Measurements from ENCODE around the gene MIA.

Gene MIA

GRCh38 chr19:40739030-40739839 is 36.1 kb upstream of the MIA start:
- Histone ChIP-seq H3K27ac (peak overlapping the region in 1 of 11 experiments; percentile 12; a peak in 1 of 22 replicates), H4K20me1 (no peaks in the 10 kb centered on the region; a peak in 2 of 22 replicates), H3K4me2 (peak overlapping the region in 6 of 11 experiments; percentile 6 to 34 (median 16); a peak in 9 of 22 replicates), H3K9ac (peak overlapping the region in 7 of 11 experiments; percentile 9 to 35 (median 20); a peak in 6 of 22 replicates), H3K4me1 (peaks cover 0 to 14% (median 11%) of the 10 kb centered on the region in 10 experiments; a peak in 13 of 20 replicates), H3K27me3 (no peaks in the 10 kb centered on the region), H3K36me3 (peaks cover 33 to 75% (median 49%) of the 10 kb centered on the region in 11 experiments), H3K4me3 (no peak overlapping the region), H3K9me3 (replicated peaks in 1 of 11) (no peaks in the 10 kb centered on the region)
- TF ChIP-seq Cebpa-rat (IDR thresholded peaks at IDR 0.05), result no peak

- TF ChIP-seq Cebpa-rat (IDR thresholded peaks at IDR 0.05), result no peak
- peaks cover 26 to 67% (median 41%) of the 10 kb centered on the region in 11 experiments for H3K36me3 ChIP-seq
- H3K4me3 ChIP-seq, result no peak overlapping the region
- H4K20me1 ChIP-seq, result no peaks in the 10 kb centered on the region; a peak in 2 of 22 replicates
- peak overlapping the region in 1 of 11 experiments; percentile 12; a peak in 1 of 22 replicates for H3K27ac ChIP-seq
- peak overlapping the region in 5 of 11 experiments; percentile 15 to 34 (median 17); a peak in 8 of 22 replicates for H3K4me2 ChIP-seq
- peak overlapping the region in 7 of 11 experiments; percentile 9 to 35 (median 20); a peak in 4 of 22 replicates for H3K9ac ChIP-seq
- no peaks in the 10 kb centered on the region for H3K27me3 ChIP-seq
- no peaks in the 10 kb centered on the region for H3K9me3 ChIP-seq (replicated peaks in 1 of 11)
- peaks cover 4 to 16% (median 11%) of the 10 kb centered on the region in 10 experiments; a peak in 14 of 20 replicates for H3K4me1 ChIP-seq
Observed at GRCh38 chr19:40739871-40740703, 35.2 kb upstream of the MIA start.

- Histone ChIP-seq H4K20me1 (no peaks in the 10 kb centered on the region; a peak in 1 of 22 replicates), H3K9me3 (replicated peaks in 1 of 11) (no peaks in the 10 kb centered on the region), H3K4me2 (no peak overlapping the region), H3K4me3 (no peak overlapping the region), H3K36me3 (peaks cover 19 to 60% (median 35%) of the 10 kb centered on the region in 11 experiments), H3K9ac (no peak overlapping the region), H3K27ac (no peak overlapping the region), H3K27me3 (no peaks in the 10 kb centered on the region), H3K4me1 (peaks cover 8 to 23% (median 12%) of the 10 kb centered on the region in 10 experiments; a peak in 15 of 20 replicates)
- TF ChIP-seq Cebpa-rat (IDR thresholded peaks at IDR 0.05), result no peak
Observed at GRCh38 chr19:40740747-40741146, 34.6 kb upstream of the MIA start.

GRCh38 chr19:40741527-40742390 is 33.6 kb upstream of the MIA start:
- no peak overlapping the region for H3K4me3 ChIP-seq
- TF ChIP-seq Cebpa-rat (IDR thresholded peaks at IDR 0.05), result no peak
- H3K36me3 ChIP-seq, result peaks cover 10 to 50% (median 26%) of the 10 kb centered on the region in 11 experiments
- H3K9me3 ChIP-seq (replicated peaks in 1 of 11), result no peaks in the 10 kb centered on the region
- no peak overlapping the region for H3K27ac ChIP-seq
- peaks cover 8 to 23% (median 13%) of the 10 kb centered on the region in 10 experiments; a peak in 15 of 20 replicates for H3K4me1 ChIP-seq
- H3K27me3 ChIP-seq, result no peaks in the 10 kb centered on the region
- no peak overlapping the region for H3K4me2 ChIP-seq
- peak overlapping the region in 2 of 11 experiments; percentile 3 to 9; a peak in 2 of 22 replicates for H3K9ac ChIP-seq
- H4K20me1 ChIP-seq, result no peaks in the 10 kb centered on the region; a peak in 1 of 22 replicates

- H3K9me3 ChIP-seq (replicated peaks in 1 of 11), result no peaks in the 10 kb centered on the region
- H3K9ac ChIP-seq, result peak overlapping the region in 1 of 11 experiments; percentile 3; a peak in 2 of 22 replicates
- no peaks in the 10 kb centered on the region for H3K27me3 ChIP-seq
- peaks cover 3 to 43% (median 18%) of the 10 kb centered on the region in 11 experiments for H3K36me3 ChIP-seq
- H3K4me1 ChIP-seq, result peaks cover 8 to 23% (median 13%) of the 10 kb centered on the region in 10 experiments; a peak in 16 of 20 replicates
- H3K4me2 ChIP-seq, result no peak overlapping the region
- no peak for TF ChIP-seq Cebpa-rat (IDR thresholded peaks at IDR 0.05)
- H3K27ac ChIP-seq, result no peak overlapping the region
- H3K4me3 ChIP-seq, result no peak overlapping the region
- no peaks in the 10 kb centered on the region; a peak in 1 of 22 replicates for H4K20me1 ChIP-seq
Observed at GRCh38 chr19:40742477-40742876, 32.8 kb upstream of the MIA start.

- no peaks in the 10 kb centered on the region for H3K9me3 ChIP-seq (replicated peaks in 1 of 11)
- H4K20me1 ChIP-seq, result no peaks in the 10 kb centered on the region; a peak in 1 of 22 replicates
- H3K4me1 ChIP-seq, result peaks cover 8 to 23% (median 14%) of the 10 kb centered on the region in 10 experiments; a peak in 18 of 20 replicates
- H3K4me2 ChIP-seq, result no peak overlapping the region
- no peak overlapping the region for H3K27ac ChIP-seq
- H3K9ac ChIP-seq, result no peak overlapping the region
- H3K4me3 ChIP-seq, result no peak overlapping the region
- no peaks in the 10 kb centered on the region for H3K27me3 ChIP-seq
- no peak for TF ChIP-seq Cebpa-rat (IDR thresholded peaks at IDR 0.05)
- peaks cover 0 to 39% (median 15%) of the 10 kb centered on the region in 11 experiments; a peak in 15 of 22 replicates for H3K36me3 ChIP-seq
Observed at GRCh38 chr19:40742886-40743285, 32.4 kb upstream of the MIA start.

- H3K27me3 ChIP-seq, result no peaks in the 10 kb centered on the region
- peaks cover 14 to 31% (median 24%) of the 10 kb centered on the region in 10 experiments for H3K4me1 ChIP-seq
- no peak for TF ChIP-seq Cebpa-rat (IDR thresholded peaks at IDR 0.05)
- H3K36me3 ChIP-seq, result peaks cover 0 to 31% (median 11%) of the 10 kb centered on the region in 11 experiments; a peak in 14 of 22 replicates
- no peak overlapping the region for H3K27ac ChIP-seq
- H3K9ac ChIP-seq, result no peak overlapping the region
- H3K4me3 ChIP-seq, result no peak overlapping the region
- no peaks in the 10 kb centered on the region; a peak in 1 of 22 replicates for H4K20me1 ChIP-seq
- no peak overlapping the region for H3K4me2 ChIP-seq
- H3K9me3 ChIP-seq (replicated peaks in 1 of 11), result no peaks in the 10 kb centered on the region
Observed at GRCh38 chr19:40743926-40744325, 31.4 kb upstream of the MIA start.
